Muscle of back (tissue), 11 donors: ENCODE measurements around the gene ZNF133. TPM values are rescaled to one million over a fixed set of nuclear protein-coding genes. Genes with fewer than 3 reads are reported as not detected.
"Not testable (repeated sequence)": the region's sequence is repeated elsewhere in the genome, so short reads cannot be mapped to it uniquely, and the experiment has no call there.

Experiments
- DNase-seq, 3 donors: peaks; one replicate each; pipeline versions ENCODE4 v3.0.0 to v3.0.0-alpha.2; 2013
- polyA plus RNA-seq, 10 donors: library from polyadenylated mRNA; unstranded; fragments of 120-200 nt; gene quantifications; one replicate each; pipeline ENCODE4 v1.2.1, GENCODE V29; 2013; ENCODE audit not compliant: insufficient read length in 10 of 10

The ZNF133 gene
- polyA plus RNA-seq, 10 donors, result 11.0 to 18.6 (median 15.0) TPM

- peak in 1 of 3 donors; percentile 13 for DNase-seq
Observed at GRCh38 chr20:18284805-18285533, 3.4 kb upstream of the ZNF133 start.

GRCh38 chr20:18287546-18287914 lies 797 bp upstream of the ZNF133 start:
- DNase-seq, result no peak

GRCh38 chr20:18288749-18289267 lies 481 bp downstream of the ZNF133 start:
- DNase-seq, result no peak

- DNase-seq, result no peak
Observed at GRCh38 chr20:18289306-18289705, 979 bp downstream of the ZNF133 start.

DNA sequence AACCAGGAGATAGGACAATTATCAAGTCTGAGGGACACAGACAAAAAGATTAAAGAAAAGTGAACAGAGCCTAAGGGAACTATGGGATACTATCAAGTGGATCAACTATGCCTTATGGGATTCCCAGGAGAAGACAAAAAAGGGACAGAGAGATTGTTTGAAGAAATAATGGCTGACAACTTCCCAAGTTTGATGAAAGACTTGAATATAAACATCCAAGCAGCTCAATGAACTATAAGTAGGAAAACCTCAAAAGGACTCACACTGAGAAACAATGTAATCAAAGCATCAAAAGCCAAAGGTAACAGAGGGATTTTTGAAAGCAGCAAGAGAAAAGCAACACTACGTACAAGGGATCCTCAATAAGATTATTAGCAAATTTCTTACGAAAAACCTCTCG lies 11.0 kb downstream of the ZNF133 start:
- DNase-seq, result no peak

GRCh38 chr20:18304618-18305017 lies 16.3 kb downstream of the ZNF133 start:
- no peak for DNase-seq

DNA sequence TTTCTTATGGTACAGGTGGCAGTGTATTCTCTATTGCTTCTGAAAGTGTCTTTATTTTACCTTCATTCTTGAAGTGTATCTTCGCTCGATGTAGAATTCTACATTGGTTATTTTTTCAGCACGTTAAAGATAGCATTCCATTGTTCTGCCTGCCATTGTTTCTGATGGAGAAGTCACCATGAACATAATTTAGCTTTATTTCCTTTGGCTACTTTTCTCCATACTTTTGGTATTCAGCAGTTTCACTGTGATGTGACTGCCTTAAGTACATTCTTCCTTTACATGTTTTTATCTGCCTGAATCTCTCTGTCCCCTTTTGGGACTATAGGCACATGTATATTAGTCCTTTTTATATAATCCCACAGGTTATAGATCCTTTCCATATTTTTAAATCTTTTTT lies 19.0 kb downstream of the ZNF133 start:
- no peak for DNase-seq

DNA sequence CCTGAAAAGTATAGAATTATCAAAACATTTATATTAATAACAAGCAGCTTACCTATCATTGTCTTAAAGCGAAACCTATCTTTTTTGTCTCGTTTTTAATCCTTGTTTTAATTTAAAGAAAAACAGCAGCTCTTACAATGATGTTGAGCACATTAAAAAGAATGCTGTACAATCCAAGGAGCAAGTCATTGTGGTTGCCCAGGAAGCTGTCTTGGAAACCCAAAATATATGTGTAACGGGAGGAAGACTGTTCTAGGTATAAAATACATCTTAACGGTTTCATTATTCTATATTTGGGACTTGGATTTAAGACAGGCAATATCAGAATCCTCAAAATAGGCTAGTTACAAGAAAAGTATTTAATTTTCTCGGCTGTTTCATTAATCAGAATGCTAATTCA lies 21.7 kb downstream of the ZNF133 start:
- no peak for DNase-seq

GRCh38 chr20:18310592-18310991 lies 22.3 kb downstream of the ZNF133 start:
- no peak for DNase-seq

DNA sequence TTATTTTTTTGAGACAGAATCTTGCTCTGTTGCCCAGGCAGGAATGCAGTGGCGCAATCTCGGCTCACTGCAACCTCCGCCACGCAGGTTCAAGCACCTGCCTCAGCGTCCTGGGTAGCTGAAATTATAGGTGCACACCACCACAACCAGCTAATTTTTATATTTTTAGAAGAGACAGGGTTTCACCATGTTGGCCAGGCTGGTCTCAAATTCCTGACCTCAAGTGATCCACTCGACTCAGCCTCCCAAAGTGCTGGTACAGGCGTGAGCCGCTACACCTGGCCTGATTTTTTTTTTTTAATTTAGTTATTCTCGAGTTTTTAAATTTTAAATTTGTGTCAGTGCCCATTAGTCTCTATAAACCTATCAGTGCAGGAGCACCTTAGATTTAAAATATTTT lies 24.4 kb downstream of the ZNF133 start:
- DNase-seq, result no peak

DNA sequence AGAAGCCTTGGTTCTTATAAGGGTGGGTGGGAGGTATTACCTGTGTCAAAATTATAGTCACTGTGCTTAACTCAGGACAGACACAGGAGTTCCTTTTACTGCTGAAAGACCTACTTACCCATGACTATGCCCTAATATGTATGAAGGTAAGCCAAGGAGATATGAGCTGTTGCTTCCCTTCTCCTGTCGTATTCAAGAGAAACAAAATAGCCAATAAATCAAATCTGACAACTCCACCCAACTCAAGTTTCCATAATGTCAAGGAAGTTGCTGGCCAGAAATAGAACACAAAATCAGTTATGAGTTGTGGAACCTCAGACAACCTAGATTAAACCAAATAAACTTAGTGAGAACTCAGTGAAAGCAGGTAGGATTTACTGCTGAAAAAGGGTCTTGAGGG lies 25.1 kb downstream of the ZNF133 start:
- DNase-seq, result no peak

- no peak for DNase-seq
Observed at GRCh38 chr20:18314786-18315406, 26.6 kb downstream of the ZNF133 start.

DNA sequence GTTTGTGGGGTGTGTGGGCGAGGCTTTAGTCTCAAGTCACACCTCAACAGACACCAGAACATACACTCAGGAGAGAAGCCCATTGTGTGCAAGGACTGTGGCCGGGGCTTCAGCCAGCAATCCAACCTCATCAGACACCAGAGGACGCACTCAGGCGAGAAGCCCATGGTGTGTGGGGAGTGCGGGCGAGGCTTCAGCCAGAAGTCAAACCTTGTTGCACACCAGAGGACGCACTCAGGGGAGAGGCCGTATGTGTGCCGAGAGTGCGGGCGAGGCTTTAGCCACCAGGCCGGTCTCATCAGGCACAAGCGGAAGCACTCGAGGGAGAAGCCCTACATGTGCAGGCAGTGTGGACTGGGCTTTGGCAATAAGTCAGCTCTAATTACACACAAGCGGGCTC lies 27.8 kb downstream of the ZNF133 start:
- no peak for DNase-seq

DNA sequence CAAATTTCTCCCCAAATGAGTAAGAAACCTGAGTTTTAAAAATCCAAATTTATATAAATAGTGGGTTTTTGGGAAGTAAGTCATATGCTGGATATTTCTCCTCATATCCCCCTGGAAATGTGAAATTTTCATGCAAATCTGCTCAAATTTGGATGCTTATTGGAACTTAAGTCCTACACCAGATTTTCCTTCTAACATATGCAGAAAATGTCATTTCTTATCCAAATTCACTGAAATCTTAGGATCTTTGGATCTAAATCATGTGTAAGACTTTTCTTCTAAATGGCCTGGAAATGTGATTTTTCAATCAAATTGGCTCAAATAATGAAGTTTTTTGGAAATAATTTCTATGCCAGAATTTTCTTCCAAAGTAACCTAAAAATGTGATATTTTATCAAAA lies 33.0 kb downstream of the ZNF133 start:
- DNase-seq, result peak in 1 of 3 donors; percentile 9

- peak in 2 of 3 donors; percentile 5 to 29 for DNase-seq
Observed at GRCh38 chr20:18321976-18322950, 33.9 kb downstream of the ZNF133 start.

GRCh38 chr20:18323705-18324104 lies 35.4 kb downstream of the ZNF133 start:
- DNase-seq, result no peak

- DNase-seq, result no peak
Observed at GRCh38 chr20:18324596-18325089, 36.3 kb downstream of the ZNF133 start.

DNA sequence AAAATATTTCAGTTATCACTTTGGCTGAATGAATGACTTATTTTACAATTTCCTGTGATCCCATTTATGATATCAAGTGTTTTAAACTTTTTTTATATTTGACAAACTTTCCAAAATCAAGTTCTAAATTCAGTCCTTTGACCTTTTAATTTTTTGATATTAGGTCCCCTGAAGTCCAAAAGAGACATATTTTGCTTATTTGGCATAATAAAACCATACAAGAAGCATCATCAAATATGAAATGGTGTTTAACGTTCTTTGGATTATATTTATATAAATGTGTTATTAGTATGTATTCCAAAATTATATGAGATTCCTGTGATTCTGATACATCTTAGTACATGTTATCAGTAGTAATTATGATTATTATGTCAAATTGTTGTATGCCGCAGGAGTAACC lies 38.7 kb downstream of the ZNF133 start:
- DNase-seq, result no peak

GRCh38 chr20:18331694-18332093 lies 43.4 kb downstream of the ZNF133 start:
- no peak for DNase-seq

GRCh38 chr20:18349749-18350148 lies 61.4 kb downstream of the ZNF133 start:
- not testable (repeated sequence) for DNase-seq

- DNase-seq, result no peak
Observed at GRCh38 chr20:18359854-18360253, 71.5 kb downstream of the ZNF133 start.

- no peak for DNase-seq
Observed at GRCh38 chr20:18360635-18361034, 72.3 kb downstream of the ZNF133 start.
